ENCODE results near the gene FIBCD1. TPM values are rescaled to one million over a fixed set of nuclear protein-coding genes. Genes with fewer than 3 reads are reported as not detected.
"Not testable (repeated sequence)": the region's sequence is repeated elsewhere in the genome, so short reads cannot be mapped to it uniquely, and the experiment has no call there.

Gene FIBCD1
- total RNA-seq, 1 experiment from 2014 or later: 33.0 TPM

DNA sequence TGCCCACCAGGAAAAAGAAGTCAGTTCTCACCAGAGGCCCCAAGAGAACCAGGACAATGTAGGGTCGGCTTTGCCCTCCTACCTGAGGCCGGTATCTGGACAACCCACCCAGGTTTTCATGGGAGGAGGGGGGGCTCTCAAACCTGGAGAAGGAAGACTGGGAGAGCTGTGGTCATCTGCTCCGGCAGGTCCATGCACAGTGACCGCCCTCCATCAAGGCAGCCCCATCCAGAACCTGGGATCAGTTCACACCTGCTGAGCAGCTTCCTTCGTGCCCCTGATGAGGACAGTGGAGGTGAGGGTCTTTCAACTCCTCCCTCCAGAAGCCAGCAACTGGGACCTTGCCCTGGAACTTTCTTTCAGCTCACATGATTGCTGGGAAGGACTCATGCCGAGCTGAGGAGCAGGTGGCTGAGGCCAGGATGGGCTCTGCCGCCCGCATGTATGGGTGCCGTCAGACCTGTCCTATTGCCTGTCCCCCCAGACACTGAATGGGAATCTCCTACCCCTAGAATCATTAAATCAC, 20.8 kb upstream of the FIBCD1 start:
- in situ Hi-C loops (cut with HindIII; ENCODE audit: low pct_unique_long_range_greater_than_20kb, low sequenced_read_pairs): no loop called here
- no peak for DNase-seq (ENCODE audit: low read depth)

DNA sequence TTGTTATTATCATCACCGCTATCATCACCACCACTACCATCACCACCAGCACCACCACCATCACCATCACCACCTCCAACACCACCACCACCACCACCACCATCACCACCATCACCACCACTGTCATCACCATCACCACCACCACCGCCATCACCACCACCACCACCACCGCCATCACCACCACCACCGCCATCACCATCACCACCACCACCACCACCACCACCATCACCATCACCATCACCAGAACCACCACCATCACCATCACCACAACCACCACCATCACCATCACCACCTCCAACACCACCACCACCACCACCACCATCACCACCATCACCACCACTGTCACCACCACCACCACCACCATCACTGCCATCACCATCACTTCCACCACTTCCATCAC, 19.5 kb upstream of the FIBCD1 start:
- in situ Hi-C loops (cut with HindIII; ENCODE audit: low pct_unique_long_range_greater_than_20kb, low sequenced_read_pairs); DNase-seq (ENCODE audit: low read depth): not testable (repeated sequence)

DNA sequence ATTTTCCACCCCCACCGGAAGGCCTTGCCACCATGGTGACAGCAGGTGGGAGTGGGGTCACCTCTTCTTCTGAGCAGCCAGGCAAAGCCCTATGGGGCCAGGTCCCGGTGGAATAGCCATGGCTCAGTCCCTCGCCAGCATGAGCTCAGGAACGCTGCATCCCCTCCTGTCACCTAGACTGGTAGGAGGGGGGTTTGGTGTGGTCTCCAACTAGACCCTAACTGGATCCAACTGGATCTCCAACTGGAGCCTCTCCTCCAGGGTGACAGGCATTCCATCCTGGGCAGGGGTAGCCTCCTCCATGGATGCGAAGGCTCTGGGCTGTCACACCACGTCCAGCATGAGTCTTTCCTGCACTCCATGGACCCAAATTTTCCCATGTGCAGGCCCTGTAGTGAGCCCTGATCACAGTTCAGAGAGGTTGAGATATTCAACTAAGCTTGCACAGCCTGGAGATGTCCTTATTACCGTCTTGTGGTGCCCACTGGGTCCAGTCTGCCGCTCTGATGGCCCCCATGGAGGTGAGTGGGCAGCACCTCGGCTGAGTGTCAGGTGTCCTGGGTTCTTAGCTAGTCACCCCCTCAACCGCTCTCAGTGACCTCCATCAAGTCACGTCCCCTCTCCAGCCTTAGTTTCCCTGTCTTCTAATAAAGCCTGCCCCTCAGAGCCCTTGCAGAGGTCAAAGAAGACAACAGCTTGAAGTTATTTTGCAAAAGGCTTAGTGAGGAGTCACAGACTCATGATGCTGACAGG, 18.6 kb upstream of the FIBCD1 start:
- in situ Hi-C loops (cut with HindIII; ENCODE audit: low pct_unique_long_range_greater_than_20kb, low sequenced_read_pairs): no loop called here
- no peak for DNase-seq (ENCODE audit: low read depth)

DNA sequence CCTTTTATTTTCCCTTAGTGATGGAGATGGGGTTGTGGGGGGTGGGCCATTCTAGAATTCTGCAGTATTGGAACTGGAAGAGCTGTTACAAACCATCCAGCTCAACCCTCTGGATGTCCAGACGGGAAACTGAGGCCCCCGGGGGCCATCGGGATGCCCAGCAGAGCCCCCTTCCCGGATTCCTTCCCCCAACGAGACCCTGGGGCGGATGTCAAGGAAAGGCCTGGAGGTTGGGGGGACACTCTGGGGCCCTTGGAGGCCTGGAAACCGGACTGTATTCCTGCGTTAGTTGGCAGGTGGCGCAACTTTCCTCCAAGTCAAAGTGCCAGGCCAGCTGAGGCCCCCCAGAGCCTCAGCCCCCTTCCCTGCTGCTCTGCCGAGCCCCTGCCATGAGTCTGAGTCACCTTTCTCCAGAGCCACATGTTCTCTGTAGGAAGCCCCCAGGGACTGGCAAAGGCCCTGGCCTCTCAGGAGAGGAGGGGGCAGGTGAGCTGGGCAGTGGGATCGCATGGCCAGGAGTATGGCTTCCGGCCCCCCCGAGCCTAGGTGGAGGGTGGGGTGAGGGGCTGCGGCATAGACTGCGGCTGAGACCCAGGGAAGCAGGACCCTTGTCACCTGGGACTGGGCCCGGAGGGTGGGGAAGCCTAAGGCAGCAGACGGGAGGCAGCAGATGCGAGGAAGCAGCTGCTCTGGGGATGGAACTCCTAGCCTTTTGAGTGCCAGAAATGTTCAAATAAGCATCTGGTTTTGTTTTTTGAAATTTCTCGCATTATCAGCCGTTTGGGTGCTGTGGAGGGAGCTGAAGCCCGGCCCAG, 17.8 kb upstream of the FIBCD1 start:
- in situ Hi-C loops (cut with HindIII; ENCODE audit: low pct_unique_long_range_greater_than_20kb, low sequenced_read_pairs): no loop called here
- no peak for DNase-seq (ENCODE audit: low read depth)

DNA sequence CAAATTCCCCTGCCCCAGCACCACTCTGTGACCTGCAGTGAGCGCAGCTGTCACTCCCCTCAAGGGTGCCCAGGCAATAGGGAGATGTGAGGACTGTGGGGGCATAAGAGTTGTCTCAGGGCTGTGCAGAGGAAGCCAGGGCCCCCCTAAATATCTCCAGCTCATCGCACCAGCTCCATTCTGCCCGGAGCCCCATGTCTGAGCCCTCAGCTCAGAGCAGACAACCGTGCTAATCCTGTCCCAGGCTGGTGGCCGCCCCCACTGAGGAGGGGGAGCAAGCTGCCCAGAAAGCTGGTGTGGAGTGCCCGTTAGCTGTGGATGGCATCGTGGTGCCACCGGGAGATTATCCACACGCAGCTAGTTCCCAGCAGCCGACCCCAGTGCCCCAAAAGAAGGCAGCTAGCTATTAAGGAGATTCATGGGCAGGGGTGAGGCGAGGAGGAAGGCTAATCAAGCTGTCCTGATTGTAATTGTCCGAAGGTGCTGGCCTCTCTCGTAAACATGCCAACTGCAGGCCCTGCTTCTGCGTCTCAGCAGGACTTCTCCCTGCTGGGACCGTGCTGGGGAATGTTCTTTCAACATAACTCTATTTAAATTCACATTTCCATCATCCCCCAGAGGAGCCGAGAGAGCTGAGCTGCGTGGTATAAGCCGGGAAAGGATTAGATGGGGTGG, 17.0 kb upstream of the FIBCD1 start:
- no peak for DNase-seq (ENCODE audit: low read depth)
- in situ Hi-C loops (cut with HindIII; ENCODE audit: low pct_unique_long_range_greater_than_20kb, low sequenced_read_pairs): no loop called here

DNA sequence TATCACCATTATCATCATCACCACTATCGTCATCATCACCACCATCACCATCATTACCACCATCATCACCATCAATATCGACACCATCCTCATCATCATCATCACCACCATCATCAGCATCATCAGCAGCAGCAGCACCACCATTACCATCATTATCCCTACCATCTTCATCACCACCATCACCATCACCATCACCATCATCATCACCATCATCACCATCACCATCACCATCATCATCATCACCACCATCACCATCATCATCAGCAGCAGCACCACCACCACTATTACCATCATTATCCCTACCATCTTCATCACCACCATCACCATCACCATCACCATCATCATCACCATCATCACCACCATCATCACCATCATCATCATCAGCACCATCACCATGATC, 15.9 kb upstream of the FIBCD1 start:
- DNase-seq (ENCODE audit: low read depth); in situ Hi-C loops (cut with HindIII; ENCODE audit: low pct_unique_long_range_greater_than_20kb, low sequenced_read_pairs): not testable (repeated sequence)

DNA sequence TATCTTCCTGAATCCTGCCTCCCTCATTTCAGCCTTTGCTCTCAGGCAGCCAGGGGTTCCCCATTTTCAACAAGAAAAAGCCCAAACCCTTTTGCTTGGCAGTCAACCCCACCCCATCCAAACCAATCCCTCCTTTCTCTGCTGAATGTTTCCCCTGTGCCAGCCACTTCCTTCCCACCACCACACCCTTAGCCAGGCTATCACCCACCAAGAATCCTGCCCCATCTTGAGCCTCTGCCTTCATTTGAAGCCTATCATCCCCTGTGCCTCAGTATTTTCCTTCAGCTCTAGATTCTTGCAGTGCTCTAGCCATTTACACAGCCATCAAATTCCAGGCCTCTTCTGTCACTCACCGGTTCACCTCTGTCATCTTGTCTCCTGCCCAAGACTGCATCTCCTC, 15.3 kb upstream of the FIBCD1 start:
- in situ Hi-C loops (cut with HindIII; ENCODE audit: low pct_unique_long_range_greater_than_20kb, low sequenced_read_pairs): no loop called here
- no peak for DNase-seq (ENCODE audit: low read depth)

DNA sequence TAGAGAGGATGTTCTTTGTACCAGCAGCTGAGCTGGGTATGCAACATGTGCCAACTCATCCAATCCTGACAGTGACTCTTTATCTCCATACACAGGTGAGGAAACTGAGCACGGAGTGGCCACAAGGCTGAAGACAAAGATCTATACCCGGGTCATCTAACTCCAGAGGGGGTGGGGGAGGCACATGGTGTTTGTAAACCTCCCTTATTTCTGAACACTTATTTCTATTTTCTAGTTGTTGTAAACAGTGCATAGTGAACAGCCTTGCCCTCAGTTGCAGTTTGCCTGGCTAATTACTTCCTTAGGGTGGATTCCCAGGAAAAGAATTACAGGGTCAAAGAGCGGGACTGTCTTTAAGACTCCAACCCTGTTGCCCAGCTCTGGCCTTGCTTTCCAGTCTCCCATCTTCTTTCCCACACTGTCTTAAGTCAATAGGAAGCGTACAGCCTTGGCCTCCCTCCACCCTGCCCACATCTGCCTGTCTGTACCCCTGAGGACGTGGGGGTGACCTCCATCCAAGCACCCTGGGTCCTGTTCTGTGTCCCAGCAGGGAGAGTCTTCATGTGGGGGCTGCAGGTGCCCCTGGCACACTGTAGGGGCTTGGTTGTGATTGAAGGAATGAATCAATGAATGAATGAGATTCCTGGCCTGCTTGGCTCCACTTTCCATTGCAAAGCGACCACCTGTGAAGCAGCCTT, 13.2 kb upstream of the FIBCD1 start:
- DNase-seq (ENCODE audit: low read depth): no peak
- in situ Hi-C loops (cut with HindIII; ENCODE audit: low pct_unique_long_range_greater_than_20kb, low sequenced_read_pairs): no loop called here

DNA sequence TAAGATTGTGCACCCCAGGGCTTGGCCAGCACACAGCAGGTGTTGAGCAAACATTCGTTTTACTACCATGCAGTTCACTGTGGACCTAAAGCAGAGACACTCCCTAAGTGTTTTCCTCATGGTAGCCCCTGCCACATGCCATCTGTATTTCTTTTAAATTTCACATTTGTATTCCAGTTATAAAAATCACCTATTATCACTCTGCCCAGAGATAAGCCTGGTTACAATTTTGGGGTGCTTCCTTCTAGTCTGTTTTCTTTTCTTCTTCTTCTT, 10.9 kb upstream of the FIBCD1 start:
- DNase-seq (ENCODE audit: low read depth): no peak
- in situ Hi-C loops (cut with HindIII; ENCODE audit: low pct_unique_long_range_greater_than_20kb, low sequenced_read_pairs): no loop called here

DNA sequence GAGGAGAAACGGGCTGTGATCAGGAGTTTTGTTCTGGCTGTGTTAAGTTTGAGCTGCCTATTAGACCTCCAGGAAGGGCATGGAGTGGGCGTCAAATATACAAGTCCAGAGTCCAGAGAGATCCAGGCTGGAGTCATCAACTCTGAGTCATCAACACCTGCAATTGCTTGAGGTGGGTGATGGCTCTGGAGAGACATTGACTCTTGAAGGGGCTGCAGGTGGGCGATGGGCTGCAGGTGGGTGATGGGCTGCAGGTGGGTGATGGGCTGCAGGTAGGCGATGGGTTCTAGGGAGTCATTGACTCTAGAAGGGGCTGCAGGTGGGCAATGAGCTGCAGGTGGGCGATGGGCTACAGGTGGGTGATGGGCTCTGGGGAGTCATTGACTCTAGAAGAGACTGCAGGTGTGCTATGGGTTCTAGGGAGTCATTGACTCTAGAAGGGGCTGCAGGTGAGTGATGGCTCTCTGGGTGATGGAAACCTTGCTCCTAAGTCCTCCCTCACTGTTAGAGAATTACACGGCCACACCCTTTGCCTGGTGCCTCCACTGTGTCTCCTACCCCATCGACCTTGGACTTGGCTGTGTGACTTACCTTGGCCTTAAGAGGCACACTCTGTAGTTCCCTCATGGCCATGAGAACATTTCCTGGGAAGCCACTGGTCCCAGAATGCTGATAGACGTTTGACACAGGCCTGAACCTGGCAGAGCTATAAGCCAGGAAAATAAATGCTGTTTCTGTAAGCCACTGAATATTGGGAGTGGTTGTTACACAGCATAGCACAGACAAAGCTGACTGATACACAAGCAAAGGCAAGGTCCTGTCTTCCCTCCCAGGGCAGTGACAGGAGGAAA, 10.4 kb upstream of the FIBCD1 start:
- DNase-seq (ENCODE audit: low read depth): no peak
- in situ Hi-C loops (cut with HindIII; ENCODE audit: low pct_unique_long_range_greater_than_20kb, low sequenced_read_pairs): no loop called here

DNA sequence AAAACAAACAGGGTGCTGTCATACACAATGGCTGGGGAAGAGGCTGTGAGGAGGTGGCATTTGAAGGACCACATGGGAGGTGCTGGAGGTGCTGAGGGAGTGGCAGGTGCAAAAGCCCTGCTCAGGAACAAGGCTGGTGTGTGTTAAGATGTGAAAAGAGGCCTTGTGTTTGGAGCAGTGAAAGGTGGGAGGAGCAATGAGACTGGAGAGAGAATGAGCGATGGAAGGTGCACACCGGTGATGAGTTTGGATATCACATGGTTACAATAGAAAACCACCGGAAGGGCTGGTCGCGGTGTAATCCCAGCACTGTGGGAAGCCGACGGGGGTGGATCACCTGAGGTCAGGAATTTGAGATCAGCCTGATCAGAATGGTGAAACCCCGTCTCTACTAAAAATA, 9.2 kb upstream of the FIBCD1 start:
- in situ Hi-C loops (cut with HindIII; ENCODE audit: low pct_unique_long_range_greater_than_20kb, low sequenced_read_pairs): no loop called here
- DNase-seq (ENCODE audit: low read depth): no peak

DNA sequence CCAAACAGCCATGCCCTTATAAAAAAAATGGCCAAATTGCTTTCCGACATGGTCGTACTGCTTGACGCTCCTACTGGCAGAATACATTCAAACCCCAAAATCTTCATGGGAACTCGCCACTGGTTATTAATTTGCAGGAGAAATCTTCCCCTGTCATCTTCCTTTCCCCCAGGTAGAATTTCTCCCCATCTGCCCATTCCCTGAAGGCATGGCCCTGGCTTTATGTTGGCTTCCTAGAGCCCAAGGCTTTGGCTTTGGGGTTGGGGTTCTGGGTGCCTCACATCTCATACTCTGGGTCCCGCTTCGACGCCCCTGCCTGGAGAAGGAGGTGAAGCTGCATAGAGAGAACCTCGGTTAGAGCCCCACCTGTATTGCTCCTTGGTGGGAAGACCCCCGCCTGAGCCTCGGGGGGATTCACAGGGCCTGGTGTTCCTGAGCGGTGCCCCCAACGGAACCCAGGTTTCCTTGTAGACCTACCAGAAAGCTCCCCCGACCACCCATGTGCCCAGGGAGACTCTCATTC, 8.6 kb upstream of the FIBCD1 start:
- DNase-seq (ENCODE audit: low read depth): no peak
- in situ Hi-C loops (cut with HindIII; ENCODE audit: low pct_unique_long_range_greater_than_20kb, low sequenced_read_pairs): no loop called here

DNA sequence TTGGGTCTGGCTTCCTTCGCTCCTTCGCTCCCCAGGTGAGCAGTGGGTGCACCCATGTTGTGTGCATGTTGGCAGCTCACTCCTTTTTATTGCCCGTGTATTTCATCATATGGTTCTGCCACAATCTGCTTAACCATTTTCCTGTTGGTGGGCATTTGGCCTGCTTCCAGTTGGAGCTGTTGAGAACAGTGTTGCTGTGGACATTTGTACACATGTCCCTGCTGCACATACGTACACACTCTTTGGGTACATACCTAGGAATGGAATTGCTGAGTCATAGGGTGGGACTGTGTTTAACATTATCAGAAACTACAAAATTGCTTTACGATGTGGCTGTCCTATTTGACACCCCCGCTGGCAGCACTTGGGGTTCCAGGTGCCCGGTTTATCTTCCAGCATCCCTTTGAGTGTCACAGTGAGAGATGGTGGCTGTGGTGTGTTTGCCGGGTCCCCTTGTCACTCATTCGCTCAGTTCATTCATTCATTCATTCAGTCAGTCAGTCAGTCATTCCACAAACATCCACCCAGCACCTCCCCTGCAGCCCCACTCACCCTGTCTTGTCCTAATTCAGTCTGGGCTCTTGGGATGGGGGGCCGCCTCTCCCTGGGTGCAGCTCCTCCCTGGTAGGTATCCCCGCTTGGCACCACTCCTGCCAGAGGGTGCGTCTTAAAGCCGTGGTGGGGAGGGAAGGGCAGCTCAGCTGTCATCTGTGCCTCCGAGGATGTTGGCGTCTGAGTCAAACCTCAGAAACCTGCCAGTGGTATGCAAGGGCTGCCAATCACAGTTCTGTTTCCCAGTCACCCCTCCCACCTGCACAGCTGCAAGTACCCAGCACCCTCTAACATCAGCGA, 7.9 kb upstream of the FIBCD1 start:
- DNase-seq (ENCODE audit: low read depth): no peak
- in situ Hi-C loops (cut with HindIII; ENCODE audit: low pct_unique_long_range_greater_than_20kb, low sequenced_read_pairs): no loop called here

DNA sequence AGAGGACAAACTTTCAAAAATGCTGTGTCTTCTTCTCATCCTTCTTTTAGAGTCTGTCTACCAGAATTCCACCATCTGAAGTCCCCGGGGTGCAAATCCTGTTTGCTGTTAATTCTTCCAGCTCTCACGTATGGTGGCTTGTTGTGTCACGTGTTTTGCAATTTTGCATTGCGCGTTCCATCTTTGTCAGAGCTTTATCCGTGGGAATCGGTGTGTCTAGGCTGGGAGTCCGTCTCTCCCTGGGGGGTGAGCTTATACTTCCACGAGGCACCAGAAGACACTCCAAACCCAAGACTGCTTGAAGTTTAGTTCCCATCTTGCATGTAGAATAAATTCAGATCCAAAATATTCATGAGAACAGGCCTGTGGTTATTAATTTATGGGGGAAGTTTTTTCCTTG, 6.1 kb upstream of the FIBCD1 start:
- DNase-seq (ENCODE audit: low read depth): no peak
- in situ Hi-C loops (cut with HindIII; ENCODE audit: low pct_unique_long_range_greater_than_20kb, low sequenced_read_pairs): no loop called here

DNA sequence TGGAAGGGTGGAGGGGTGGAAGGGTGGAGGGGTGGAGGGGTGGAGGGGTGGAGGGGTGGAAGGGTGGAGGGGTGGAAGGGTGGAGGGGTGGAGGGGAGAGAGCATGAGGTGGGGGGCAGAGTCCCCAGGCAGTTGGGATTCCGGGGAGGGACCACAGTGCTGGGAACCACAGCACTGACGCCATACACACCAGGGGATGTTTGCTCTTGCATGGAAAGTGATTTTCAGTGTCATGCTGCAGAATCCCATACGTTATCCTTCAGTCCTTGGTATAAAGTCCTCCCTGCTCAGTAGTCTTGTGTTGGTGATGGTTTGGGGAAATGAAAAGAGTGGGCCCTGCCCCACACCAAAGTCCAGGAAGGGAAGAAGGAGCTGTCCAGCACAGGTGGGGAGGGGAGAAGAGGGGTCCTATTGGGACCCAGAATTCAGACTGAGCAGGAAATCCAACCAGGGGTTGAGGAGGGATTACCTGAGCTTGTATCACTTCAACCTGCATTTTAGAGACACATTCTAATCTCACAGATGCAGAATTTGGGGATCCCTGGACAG, 5.5 kb upstream of the FIBCD1 start:
- in situ Hi-C loops (cut with HindIII; ENCODE audit: low pct_unique_long_range_greater_than_20kb, low sequenced_read_pairs): no loop called here
- no peak for DNase-seq (ENCODE audit: low read depth)

DNA sequence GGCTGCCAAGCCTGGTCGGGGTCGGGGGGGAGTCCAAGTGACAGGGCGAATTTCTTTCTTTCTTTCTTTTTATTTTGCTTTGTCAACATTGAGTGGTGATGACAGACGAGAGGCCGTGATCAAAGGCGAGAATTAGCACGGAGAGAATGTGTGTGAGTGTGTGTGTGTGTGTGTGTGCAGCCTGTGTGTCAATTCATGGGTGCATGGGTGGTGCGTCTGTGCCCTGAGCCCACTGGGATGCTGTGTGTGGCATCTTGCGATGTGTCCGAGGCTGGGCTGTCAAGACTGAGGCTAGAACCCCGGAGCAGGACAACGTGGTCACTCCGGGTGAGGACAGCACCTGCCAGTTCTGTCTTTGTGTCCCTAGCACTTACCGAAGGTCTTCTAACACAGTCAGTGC, 4.7 kb upstream of the FIBCD1 start:
- DNase-seq (ENCODE audit: low read depth): no peak
- in situ Hi-C loops (cut with HindIII; ENCODE audit: low pct_unique_long_range_greater_than_20kb, low sequenced_read_pairs): no loop called here

DNA sequence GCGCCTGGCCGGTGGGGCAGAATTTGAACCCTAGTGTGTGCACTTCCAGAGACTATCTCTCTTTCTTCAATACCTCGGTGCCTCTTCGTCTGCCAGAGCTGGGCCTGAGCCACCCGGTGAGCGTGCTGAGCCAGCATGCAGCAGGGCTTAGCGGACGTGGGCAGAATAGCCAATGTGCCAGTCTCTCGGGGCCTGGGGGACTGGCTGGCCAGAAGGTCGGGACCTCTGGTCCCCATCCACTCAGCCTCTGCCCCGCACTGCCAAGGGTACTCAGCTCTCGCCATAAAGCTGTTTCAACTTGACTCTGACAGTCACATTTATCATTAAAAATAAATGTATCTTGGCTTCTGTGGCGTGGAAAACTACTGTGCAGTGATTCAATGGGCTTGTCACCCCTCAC, 4.2 kb upstream of the FIBCD1 start:
- in situ Hi-C loops (cut with HindIII; ENCODE audit: low pct_unique_long_range_greater_than_20kb, low sequenced_read_pairs): no loop called here
- no peak for DNase-seq (ENCODE audit: low read depth)

All from Caki2 (cell line).